HG03442 (cell line): ENCODE data around the gene DISC1.
"Not testable (repeated sequence)": the region's sequence is repeated elsewhere in the genome, so short reads cannot be mapped to it uniquely, and the experiment has no call there.

Source experiments
- ATAC-seq: cut with Tn5 transposase; IDR thresholded peaks from one replicate; pipeline ENCODE4 v1.9.1; 2021; ENCODE audit warnings: mild to moderate bottlenecking, moderate library complexity; ENCODE audit not compliant: unreplicated experiment

Gene DISC1

DNA sequence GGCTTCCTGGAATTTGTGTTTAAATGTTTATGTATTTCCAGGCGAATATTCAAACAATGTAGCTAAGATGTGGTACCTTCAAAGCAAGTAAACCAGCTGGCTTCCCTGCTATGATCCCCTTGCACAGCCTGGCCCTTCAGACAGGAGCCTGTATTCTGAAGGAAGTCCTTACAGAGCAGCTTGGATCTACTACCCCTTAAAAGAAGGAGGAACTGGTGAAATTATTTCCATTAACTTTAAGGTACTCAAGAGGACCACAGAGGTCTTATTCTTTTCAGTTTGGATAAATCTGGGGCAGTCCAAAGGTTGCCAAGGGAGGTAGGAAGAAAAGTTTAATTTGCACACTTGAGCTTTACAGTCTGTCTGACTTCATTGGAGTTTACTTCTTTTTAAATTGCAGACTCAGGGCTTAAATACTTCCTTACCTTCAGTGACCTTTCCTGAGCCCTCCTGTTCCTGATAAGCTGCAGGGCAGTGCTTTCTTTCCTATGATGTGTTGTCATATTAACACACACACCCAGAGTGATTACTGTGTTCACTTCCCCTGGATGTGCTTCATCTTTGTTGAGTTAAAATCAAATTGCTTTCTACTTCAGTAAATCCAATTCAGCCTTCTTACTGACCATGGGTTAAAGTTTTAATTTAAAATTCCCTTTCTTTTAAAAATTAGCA, 40.5 kb downstream of the DISC1 start:
- ATAC-seq = no peak

DNA sequence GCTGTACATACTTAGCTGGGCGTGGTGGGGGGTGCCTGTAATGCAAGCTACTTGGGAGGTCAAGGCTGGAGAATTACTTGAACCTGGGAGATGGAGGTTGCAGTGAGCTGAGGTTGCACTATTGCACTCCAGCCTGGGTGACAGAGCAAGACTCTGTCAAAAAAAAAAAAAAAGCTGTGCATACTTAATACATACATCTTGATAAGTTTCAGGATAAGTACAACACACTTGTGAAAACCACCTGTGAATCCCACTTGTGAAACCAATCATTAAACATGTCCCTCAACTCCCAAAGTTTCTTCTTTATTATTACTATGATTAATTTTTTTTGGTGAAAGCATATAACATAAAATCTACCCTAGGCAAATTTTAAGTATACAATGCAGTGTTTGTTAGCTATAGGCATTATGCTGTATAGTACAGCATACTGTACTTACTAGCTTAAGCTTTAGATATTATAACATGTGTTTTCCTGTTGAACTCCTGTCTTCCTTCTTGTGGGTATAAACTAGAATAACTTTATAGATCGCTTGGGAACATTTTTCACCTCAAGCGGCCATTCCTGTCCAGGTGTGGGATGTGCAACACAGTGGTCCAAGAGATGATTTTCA, 41.4 kb downstream of the DISC1 start:
- ATAC-seq = no peak

DNA sequence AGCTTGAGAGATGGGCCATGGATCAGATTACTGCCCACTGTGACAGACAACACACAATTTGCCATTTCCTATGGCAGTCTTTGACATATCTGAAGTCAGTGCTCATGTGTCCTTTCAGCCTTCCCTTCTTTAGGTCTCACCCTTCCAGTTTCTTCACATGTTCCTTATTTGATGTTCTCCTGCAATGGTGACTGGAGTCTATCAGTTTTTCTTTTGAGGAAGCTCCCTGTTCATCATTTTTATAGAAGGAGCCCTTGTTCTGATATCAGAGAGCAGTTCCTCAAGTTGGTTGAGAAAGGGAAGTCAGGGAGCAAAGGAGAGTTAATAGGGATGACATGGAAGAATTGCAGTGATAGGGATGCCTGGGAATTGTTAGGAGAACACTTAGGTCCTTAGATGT, 42.2 kb downstream of the DISC1 start:
- ATAC-seq = no peak

DNA sequence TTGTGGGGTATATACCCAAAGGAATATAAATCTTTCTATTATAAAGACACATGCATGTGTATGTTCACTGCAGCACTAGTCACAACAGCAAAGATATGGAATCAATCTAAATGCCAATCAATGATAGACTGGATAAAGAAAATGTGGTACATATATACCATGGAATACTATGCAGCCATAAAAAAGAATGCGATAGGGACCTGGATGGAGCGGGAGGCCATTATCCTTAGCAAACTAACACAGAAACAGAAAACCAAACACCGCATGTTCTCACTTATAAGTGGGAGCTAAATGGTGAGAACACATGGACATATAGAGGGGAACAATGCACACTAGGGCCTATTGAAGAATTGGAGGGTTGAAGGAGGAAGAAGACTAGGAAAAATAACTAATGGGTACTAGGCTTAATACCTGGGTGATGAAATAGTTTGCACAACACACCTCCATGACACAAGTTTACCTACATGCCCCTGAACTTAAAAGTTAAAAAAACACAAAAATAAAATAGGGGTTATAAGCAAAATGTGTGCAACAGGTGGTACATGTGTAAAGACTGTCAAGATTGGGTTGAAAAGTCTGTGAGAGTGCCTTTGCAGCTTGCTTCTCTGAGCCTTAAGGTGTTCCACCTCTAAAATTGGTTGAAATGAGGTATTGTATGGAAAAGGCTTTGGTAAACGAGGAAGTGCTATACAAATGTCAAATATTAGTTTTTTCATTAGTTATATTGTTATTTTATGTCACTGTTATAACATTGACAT, 43.5 kb downstream of the DISC1 start:
- not testable (repeated sequence) for ATAC-seq

DNA sequence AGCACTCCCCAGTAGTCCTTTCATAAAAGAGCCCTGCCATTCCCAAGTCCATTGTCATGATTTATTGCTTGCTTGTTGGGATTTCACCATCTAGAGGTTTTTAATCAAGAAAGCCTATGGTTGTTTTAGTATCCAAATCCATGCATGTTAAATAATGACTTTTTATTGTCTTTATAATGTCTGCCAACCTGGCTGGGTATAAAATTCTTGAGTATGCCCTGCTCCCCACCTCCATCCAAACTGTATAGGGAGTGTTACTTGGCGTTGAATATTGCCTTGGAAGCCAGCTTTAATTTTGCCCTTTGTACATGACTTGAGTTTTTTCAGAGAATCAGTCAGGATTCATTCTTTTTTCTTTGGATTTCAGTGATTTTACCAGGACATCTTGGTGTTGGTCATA, 44.2 kb downstream of the DISC1 start:
- ATAC-seq = no peak

DNA sequence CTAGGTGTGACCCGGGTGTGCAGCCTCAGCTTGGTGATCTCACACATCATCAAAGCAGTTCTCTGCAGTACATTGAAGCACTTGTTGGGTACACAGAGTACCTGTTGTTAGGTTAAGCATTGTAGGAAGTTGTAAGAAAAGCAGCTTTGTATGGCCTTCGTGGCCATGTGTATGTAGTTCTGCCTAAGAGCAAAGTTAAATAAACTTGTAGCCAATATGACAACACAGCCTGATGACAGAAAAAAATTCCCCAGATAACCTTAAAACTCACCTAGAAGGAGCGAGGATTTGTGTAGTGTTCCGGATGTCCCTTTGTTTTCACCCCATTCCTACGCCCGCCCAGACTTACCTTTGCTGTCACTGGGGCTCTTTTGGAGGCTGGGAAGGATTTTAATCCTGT, 48.0 kb downstream of the DISC1 start:
- no peak for ATAC-seq

DNA sequence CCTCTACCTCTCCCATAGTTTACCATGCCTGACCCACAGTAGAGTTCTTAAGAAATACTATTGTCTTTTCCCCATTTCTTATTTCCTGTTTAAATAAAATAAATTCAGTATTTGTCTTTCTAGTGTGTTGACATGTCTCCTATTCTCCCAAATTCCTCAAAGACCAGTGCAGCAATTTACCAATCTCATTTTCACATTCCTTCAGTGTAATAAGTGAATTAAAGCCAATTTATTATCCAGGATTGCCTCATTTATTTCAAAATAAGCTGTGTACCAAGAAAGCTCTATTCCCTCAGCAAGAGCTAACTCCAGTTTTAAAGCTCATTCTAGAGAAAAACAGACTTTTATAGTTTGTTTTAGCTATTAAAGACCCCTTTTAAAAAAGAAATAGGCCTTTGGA, 49.9 kb downstream of the DISC1 start:
- no peak for ATAC-seq

DNA sequence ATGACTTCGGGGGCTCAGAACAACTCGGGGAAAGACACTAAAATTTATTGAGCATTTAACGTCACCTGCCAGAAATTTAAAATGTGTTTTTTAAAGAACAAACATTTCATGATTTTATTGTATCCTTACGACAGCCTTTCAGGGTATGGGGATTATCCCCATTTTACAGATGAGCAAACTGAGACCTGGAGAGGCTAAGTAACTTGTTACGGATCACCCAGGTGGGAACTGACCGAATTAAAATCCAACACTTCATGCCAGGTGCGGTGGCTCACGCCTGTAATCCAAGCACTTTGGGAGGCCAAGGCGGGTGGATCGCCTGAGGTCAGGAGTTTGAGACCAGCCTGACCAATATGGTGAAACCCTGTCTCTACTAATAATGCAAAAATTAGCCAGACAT, 50.9 kb downstream of the DISC1 start:
- ATAC-seq = no peak

DNA sequence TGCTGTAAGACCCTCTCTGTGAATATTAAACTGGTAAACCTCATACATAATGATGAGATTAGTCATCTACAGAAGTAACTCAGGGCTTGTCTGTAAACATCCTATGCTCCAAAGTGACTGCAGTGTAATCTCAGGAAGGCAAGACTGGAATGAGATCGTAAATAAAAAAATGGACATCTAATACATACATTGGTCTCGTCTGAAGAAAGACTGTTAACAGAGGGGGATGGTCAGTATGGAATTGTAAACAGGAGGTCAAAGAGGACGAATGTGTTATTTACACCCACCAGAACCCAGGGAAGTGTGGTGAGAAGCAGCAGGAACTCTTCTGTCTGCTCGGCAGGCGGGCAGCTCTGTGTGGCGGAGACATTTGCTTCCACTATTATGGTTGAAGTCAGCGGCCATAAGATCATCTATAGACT, 51.4 kb downstream of the DISC1 start:
- ATAC-seq = no peak

DNA sequence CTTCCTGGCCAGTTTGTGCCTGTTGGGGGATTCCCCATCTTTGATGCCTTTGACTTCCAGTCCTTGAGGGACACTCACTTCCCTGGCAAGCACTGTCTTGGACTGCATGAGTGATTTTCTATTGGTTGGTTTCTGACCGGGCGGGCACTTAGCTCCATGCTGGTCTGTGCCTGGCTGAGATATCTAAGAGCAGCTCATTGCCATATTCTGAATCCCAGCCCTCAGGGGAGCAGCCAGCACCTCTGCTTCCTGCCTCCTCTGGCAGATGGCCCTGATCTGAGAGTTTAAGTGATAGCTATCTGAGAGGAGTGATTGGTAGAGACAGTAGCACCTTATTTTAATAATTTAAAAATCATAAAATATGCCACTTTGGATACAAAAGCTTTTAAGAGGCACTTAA, 52.5 kb downstream of the DISC1 start:
- no peak for ATAC-seq

DNA sequence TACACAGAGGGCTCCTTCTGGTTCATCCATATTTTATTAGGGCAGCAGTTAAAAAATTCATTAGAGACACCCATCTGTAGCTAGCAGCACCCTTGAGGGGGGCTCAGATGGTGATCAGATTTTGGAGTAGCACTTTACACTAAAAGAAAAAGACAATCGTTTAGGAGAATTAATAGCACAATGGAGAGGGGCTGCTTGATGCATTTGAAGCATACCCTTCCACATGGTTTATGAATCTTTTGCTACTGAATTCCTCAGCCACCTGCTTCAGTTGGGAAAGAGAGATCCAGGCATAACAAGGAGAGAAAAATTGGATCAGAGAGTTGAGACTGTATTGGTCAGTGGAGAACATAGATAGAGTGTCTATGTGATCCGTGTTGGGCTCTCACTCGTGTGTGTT, 54.4 kb downstream of the DISC1 start:
- ATAC-seq = no peak

DNA sequence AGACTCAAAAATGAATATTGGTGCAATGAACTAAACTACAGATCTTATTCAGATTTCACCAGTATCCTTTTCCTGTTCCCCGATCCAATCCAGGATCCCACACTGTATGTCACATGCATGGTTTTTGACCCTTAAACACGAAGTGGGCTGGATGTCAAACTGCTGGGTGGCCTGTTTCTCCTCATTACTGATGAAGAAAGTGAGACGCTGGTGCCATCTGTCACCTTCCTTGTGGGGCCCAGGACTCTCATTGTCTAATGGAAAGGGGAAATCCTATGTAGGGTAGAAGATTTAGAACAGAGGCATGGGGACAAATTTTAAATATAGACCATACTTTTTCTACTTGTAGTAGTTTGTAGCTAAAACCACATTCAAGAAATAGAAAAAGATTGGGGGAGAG, 56.2 kb downstream of the DISC1 start:
- no peak for ATAC-seq

DNA sequence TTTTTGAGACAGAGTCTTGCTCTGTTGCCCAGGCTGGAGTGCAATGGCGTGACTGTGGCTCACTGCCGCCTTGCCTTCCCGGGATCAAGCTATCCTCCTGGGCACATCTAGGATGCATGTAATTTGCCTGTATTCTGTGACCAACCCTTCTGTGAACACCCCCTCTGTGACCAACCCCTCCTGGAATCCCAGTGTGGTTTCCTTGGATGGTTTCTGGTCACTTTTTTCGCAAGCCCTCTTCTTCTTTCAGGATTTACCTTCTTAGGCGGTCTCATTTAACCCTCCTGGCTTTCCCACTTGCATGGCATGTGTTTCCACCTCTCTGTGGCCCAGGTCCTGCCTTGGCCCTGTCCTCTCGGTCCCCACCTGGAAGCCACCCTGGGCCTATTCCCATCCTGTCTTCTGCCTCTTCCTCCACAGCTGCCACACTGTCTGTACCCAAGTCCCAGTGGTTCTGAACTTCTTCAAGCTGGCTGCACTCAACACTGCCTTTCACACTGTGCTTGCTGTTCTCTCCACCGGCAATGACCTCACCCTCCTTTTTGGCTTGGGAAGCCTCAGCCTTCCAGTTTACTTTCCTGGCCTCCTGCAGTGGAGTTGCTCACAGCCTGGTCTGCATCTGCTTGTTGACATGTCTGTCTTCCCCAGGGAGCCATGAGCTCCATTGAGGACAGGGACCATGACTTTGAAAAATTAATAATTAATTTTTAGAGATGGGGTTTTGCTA, 57.0 kb downstream of the DISC1 start:
- ATAC-seq = no peak

DNA sequence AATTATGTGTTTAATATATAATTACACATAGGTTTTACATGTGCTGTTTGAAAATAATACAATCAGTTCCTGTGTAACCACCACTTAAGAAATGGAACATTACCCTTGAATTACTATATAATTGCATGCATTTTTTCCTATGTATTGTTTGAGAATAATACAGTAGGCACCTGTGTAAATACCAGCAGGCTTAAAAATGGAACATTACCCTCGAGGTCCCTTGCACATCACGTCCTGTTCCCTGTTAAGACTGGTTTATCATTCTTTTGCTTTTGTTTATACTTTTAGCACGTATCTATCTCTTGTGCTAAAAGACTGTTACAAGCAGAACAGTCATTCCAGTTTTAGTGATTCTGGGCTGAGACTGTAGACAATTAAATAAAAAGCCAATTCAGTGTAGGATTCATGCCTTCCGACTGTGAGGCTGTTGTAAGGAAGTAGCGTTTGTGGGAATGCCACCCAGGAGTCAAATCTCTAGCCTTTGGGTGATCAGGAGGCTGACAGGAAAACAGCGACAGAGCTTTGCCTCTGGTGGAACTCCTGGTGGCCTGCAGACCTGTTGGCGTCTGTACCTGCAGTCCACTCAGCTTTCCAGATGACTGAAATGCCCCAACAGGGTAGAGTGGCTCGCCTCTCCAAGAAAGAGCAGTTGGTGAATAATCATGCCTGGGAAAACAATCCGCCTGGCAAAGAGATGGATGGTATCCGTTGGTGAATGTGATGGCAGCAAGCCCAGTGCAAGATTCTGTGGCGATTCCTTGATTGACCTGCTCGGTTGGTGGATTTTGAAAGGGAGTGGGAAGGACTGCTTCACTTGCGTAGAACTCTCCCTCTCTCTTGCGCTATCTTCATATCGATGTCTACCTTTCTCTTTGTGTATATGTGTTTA, 58.0 kb downstream of the DISC1 start:
- ATAC-seq = no peak

DNA sequence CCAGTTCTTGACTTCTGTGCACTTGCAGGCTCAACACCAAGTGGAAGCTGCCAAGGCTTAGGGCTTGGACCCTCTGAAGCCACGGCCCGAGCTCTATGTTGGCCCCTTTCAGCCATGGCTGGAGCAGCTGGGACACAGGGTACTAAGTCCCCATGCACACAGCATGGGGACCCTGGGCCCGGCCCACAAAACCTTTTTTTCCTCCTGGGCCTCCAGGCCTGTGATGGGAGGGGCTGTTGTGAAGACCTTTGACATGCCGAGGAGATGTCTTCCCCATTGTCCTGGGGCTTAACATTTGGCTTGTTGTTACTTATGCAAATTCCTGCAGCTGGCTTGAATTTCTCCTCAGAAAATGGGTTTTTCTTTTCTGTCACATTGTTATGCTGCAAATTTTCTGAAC, 59.8 kb downstream of the DISC1 start:
- ATAC-seq = no peak

DNA sequence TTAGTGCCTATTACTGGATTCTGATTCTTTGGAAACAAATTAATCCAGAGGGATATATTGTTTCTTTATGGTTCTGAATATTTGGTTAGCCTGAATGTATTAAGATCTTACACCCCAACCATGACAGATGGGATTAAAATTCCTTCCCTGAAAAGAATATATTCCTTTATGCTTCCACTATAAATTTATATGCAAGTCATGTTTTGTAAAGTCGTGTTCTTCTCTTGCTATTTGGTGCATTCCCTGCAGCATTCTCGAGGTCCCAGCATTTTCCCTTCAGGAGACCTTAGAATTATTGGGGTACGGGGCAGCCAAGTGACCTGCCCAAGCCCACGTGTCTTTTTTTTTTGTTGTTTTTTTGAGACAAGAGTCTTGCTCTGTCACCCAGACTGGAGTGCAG, 62.4 kb downstream of the DISC1 start:
- no peak for ATAC-seq

DNA sequence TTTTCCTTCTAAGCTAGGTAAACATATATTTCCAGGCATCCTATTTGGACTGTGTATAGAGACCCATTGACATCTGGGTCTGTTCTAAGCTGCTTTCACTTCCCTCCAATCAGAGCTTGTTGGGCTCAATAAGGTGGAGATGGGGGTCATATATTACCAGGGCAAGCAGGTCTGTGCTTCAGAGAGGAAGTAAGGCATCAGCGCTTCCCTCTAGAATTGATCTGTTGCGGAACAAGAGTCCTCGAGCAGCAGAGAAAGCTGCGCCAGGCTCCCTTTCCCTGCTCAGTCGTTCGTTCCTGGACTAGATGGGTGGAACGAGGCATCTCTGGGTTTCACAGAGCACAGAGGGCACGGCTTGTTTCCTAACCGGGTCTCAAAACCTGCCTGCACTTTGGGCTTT, 63.5 kb downstream of the DISC1 start:
- no peak for ATAC-seq

DNA sequence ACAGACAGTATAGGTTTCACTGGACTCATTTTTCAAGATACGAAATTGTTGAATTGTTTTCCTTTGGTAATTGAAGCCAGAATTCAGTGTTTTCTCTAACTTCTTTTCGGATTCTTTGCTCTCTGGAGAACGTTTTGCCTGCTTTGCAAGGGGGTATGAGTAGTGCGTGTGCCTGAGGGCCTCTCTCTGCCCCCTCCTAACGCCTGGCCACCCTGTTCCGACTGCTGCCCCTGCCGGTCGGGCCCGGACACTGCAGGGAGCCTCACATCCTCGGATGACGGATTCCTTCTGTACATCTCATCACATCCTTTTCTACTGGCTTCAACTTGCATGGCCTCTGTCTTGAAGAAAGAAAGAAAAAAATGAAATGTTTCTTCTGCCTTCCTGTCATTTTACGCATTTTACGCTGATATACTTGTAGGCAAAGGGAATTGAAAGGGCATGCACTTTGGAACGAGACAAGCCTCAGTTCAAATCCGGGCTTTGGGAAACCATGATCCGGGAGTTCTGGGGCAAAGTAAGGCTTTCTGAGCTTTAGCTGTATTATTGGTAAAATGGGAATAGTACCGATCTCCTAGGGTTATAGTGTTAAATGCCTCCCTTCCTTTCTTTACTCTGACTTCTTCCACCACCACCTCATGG, 65.1 kb downstream of the DISC1 start:
- no peak for ATAC-seq

DNA sequence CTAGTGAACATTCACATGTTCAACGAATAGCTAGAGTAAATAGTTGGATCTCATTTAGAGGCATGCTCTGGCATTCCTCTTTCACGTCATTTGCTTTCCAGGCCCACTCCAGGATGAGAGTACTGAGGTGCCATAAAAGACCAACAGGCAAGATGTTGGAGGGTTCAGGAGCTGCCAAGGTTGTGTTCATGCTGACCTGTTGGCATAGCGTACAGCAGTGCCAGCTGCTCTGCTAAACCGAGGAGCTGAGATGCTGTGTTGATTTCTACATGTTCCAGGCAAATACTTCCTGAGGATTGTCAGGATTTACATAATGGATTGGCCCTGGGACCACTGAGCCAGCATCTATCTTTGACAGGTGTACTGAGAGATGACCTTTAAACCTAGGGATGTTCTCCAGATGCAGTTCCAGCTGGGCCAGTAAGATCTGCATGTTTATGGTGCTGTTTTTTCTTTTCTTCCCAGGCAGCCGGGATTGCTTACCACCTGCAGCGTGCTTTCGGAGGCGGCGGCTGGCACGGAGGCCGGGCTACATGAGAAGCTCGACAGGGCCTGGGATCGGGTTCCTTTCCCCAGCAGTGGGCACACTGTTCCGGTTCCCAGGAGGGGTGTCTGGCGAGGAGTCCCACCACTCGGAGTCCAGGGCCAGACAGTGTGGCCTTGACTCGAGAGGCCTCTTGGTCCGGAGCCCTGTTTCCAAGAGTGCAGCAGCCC, 66.9 kb downstream of the DISC1 start:
- no peak for ATAC-seq

DNA sequence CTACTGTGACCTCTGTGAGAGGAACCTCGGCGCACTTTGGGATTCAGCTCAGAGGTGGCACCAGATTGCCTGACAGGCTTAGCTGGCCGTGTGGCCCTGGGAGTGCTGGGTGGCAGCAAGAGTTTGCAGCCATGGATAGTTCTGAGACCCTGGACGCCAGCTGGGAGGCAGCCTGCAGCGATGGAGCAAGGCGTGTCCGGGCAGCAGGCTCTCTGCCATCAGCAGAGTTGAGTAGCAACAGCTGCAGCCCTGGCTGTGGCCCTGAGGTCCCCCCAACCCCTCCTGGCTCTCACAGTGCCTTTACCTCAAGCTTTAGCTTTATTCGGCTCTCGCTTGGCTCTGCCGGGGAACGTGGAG, 67.5 kb downstream of the DISC1 start:
- ATAC-seq = no peak
